SK-N-SH treated with all-trans-retinoic acid at 6 μM for 48 hours (cell line): ENCODE data around the gene KCNK5.

Experiments
- ATAC-seq: fragments of 200-7000 bp; cut with Tn5 transposase; 3 replicates; pipeline ENCODE4 v1.9.1; 2020; ENCODE audit warnings: mild to moderate bottlenecking, moderate library complexity
- ARNTL ChIP-seq: fragments of 450-650 bp; formaldehyde crosslinking; IDR thresholded peaks from 2 replicates; pipeline ENCODE4 v1.5.0; 2020; ENCODE audit warnings: low read depth, mild to moderate bottlenecking, moderate library complexity, borderline replicate concordance
- BACH2 ChIP-seq: fragments of 250-450 bp; sonication (Bioruptor Pico); IDR thresholded peaks from 2 replicates; pipeline ENCODE4 v1.9.0; 2021; ENCODE audit warnings: mild to moderate bottlenecking, borderline replicate concordance
- CREB5 ChIP-seq: fragments of 250-450 bp; sonication (Bioruptor Pico); IDR thresholded peaks from 2 replicates; pipeline ENCODE4 v1.5.1; 2020; ENCODE audit warnings: low read depth, mild to moderate bottlenecking, moderate library complexity
- CSDC2 ChIP-seq: fragments of 250-450 bp; sonication (Bioruptor Pico); IDR thresholded peaks from 2 replicates; pipeline ENCODE4 v1.5.0; 2020; ENCODE audit warnings: mild to moderate bottlenecking, moderate library complexity
- CSRNP3 ChIP-seq: fragments of 250-450 bp; sonication (Bioruptor Pico); IDR thresholded peaks from 2 replicates; pipeline ENCODE4 v1.5.1; 2021; ENCODE audit warnings: mild to moderate bottlenecking, moderate library complexity
- ESRRG ChIP-seq: fragments of 250-450 bp; sonication (Bioruptor Pico); IDR thresholded peaks from 2 replicates; pipeline ENCODE4 v1.6.1; 2021; ENCODE audit warnings: mild to moderate bottlenecking
- GLIS3 ChIP-seq: fragments of 250-450 bp; sonication (Bioruptor Pico); IDR thresholded peaks from 2 replicates; pipeline ENCODE4 v1.5.0; 2020; ENCODE audit warnings: mild to moderate bottlenecking, moderate library complexity
- ISL1 ChIP-seq: fragments of 250-450 bp; sonication (Bioruptor Pico); IDR thresholded peaks from 2 replicates; pipeline ENCODE4 v2.1.2; 2022; ENCODE audit warnings: mild to moderate bottlenecking, moderate library complexity
- OSR1 ChIP-seq: fragments of 250-450 bp; sonication (Bioruptor Pico); IDR thresholded peaks from 2 replicates; pipeline ENCODE4 v1.8.0; 2022; ENCODE audit warnings: moderate library complexity, mild to moderate bottlenecking, inconsistent platforms
- PATZ1 ChIP-seq: fragments of 250-450 bp; sonication (Bioruptor Pico); IDR thresholded peaks from 2 replicates; pipeline ENCODE4 v1.8.0; 2020; ENCODE audit warnings: mild to moderate bottlenecking, moderate library complexity, borderline replicate concordance
- POU6F1 ChIP-seq: fragments of 250-450 bp; sonication (Bioruptor Pico); IDR thresholded peaks from 2 replicates; pipeline ENCODE4 v1.8.0; 2021; ENCODE audit warnings: low read depth, mild to moderate bottlenecking, moderate library complexity, borderline replicate concordance
- PPARA ChIP-seq: fragments of 250-450 bp; sonication (Bioruptor Pico); IDR thresholded peaks from 2 replicates; pipeline ENCODE4 v1.5.0; 2020; ENCODE audit warnings: mild to moderate bottlenecking, borderline replicate concordance
- RARB ChIP-seq: fragments of 250-450 bp; sonication (Bioruptor Pico); IDR thresholded peaks from 2 replicates; pipeline ENCODE4 v1.8.0; 2021; ENCODE audit warnings: mild to moderate bottlenecking, moderate library complexity
- SNAI2 ChIP-seq: fragments of 250-450 bp; sonication (Bioruptor Pico); IDR thresholded peaks from 2 replicates; pipeline ENCODE4 v1.5.0; 2020; ENCODE audit warnings: mild to moderate bottlenecking, moderate library complexity
- TCF4 ChIP-seq: fragments of 250-450 bp; sonication (Bioruptor Pico); IDR thresholded peaks from 2 replicates; pipeline ENCODE4 v1.8.0; 2021; ENCODE audit warnings: mild to moderate bottlenecking, moderate library complexity, borderline replicate concordance
- TOX ChIP-seq: fragments of 250-450 bp; sonication (Bioruptor Pico); IDR thresholded peaks from 2 replicates; pipeline ENCODE4 v1.8.0; 2021; ENCODE audit warnings: mild to moderate bottlenecking, moderate library complexity, borderline replicate concordance
- TSHZ2 ChIP-seq: fragments of 250-450 bp; sonication (Bioruptor Pico); IDR thresholded peaks from 2 replicates; pipeline ENCODE4 v1.5.0; 2020; ENCODE audit warnings: mild to moderate bottlenecking, moderate library complexity
- ZC3H10 ChIP-seq: fragments of 250-450 bp; sonication (Bioruptor Pico); IDR thresholded peaks from 2 replicates; pipeline ENCODE4 v1.5.1; 2021; ENCODE audit warnings: mild to moderate bottlenecking, moderate library complexity
- ZFP3 ChIP-seq: fragments of 250-450 bp; sonication (Bioruptor Pico); IDR thresholded peaks from 2 replicates; pipeline ENCODE4 v1.5.0; 2020; ENCODE audit warnings: mild to moderate bottlenecking, moderate library complexity
- ZFP30 ChIP-seq: fragments of 450-650 bp; formaldehyde crosslinking; IDR thresholded peaks from 2 replicates; pipeline ENCODE4 v1.5.0; 2022; ENCODE audit warnings: mild to moderate bottlenecking, moderate library complexity
- ZNF565 ChIP-seq: fragments of 450-650 bp; formaldehyde crosslinking; conservative IDR thresholded peaks from 2 replicates; pipeline ENCODE4 v1.5.0; 2020; ENCODE audit warnings: low read depth, mild to moderate bottlenecking, moderate library complexity
- ZNF70 ChIP-seq: fragments of 450-650 bp; formaldehyde crosslinking; IDR thresholded peaks from 2 replicates; pipeline ENCODE4 v1.5.0; 2020; ENCODE audit warnings: mild to moderate bottlenecking, moderate library complexity
- ZNF8 ChIP-seq: fragments of 450-650 bp; formaldehyde crosslinking; IDR thresholded peaks from 2 replicates; pipeline ENCODE4 v1.5.0; 2020; ENCODE audit warnings: mild to moderate bottlenecking, moderate library complexity

The KCNK5 gene

GRCh38 chr6:39182604-39183003 lies 46.7 kb downstream of the KCNK5 start (continued):
- no peak for TF ChIP-seq CSRNP3

- TF ChIP-seq PATZ1 (CRISPR knock-in tag) (no peak), ZNF8 (CRISPR knock-in tag) (no peak), CREB5 (no peak), TCF4 (no peak), CSRNP3 (no peak), TOX (CRISPR knock-in tag) (no peak), ZFP3 (no peak), ZFP30 (CRISPR knock-in tag) (no peak), ZNF565 (CRISPR knock-in tag) (no peak), ISL1 (CRISPR knock-in tag) (no peak), POU6F1 (no peak), ESRRG (CRISPR knock-in tag) (no peak), ARNTL (CRISPR knock-in tag) (no peak), CSDC2 (CRISPR knock-in tag) (no peak), ZC3H10 (no peak), BACH2 (no peak), RARB (CRISPR knock-in tag) (no peak), SNAI2 (CRISPR knock-in tag) (no peak), OSR1 (CRISPR knock-in tag) (no peak), TSHZ2 (CRISPR knock-in tag) (no peak)
- no peak for ATAC-seq
Measured at GRCh38 chr6:39181826-39182225, 47.4 kb downstream of the KCNK5 start.

GRCh38 chr6:39181333-39181732 lies 47.9 kb downstream of the KCNK5 start:
- no peak for ATAC-seq
- TF ChIP-seq ZC3H10 (no peak), TSHZ2 (CRISPR knock-in tag) (no peak), TCF4 (no peak), ZFP30 (CRISPR knock-in tag) (no peak), TOX (CRISPR knock-in tag) (no peak), ZFP3 (no peak), ZNF565 (CRISPR knock-in tag) (no peak), ZNF8 (CRISPR knock-in tag) (no peak), ARNTL (CRISPR knock-in tag) (no peak), ZNF70 (CRISPR knock-in tag) (no peak), OSR1 (CRISPR knock-in tag) (no peak), PPARA (no peak), ESRRG (CRISPR knock-in tag) (no peak), RARB (CRISPR knock-in tag) (no peak), GLIS3 (CRISPR knock-in tag) (no peak), POU6F1 (no peak), ISL1 (CRISPR knock-in tag) (no peak), BACH2 (no peak)
